Tibial nerve (tissue), 4 donors: ENCODE results near the gene PARD6B. TPM values are rescaled to one million over a fixed set of nuclear protein-coding genes. Genes with fewer than 3 reads are reported as not detected.
A peak's percentile ranks its signal among the peaks of the same experiment; 100 is the strongest.
"Not testable (repeated sequence)": the region's sequence is repeated elsewhere in the genome, so short reads cannot be mapped to it uniquely, and the experiment has no call there.

Experiments used
- DNase-seq, 2 donors: peaks; one replicate each; pipeline ENCODE4 v3.0.0-alpha.2; 2019; ENCODE audit warnings: low spot score in 2 of 2
- H3K27ac ChIP-seq, 4 donors: fragments of 200-600 bp; sonication (generic) in 3 of 4; one replicate each; pipeline ENCODE4 v1.5.1; 2017 to 2019; ENCODE audit warnings: mild to moderate bottlenecking in 1 of 4
- H3K27me3 ChIP-seq, 2 donors: fragments of 200-600 bp; sonication (generic) in 1 of 2; one replicate each; pipeline versions ENCODE4 v1.5.1 to v1.6.0; 2017 to 2019
- H3K36me3 ChIP-seq, 3 donors: fragments of 200-600 bp; sonication (generic); one replicate each; pipeline ENCODE4 v1.5.1; 2018 to 2019
- H3K4me1 ChIP-seq, 4 donors: fragments of 200-600 bp; sonication (generic) in 3 of 4; one replicate each; pipeline ENCODE4 v1.5.1; 2017 to 2019
- H3K4me3 ChIP-seq, 4 donors: fragments of 200-600 bp; sonication (generic) in 3 of 4; one replicate each; pipeline ENCODE4 v1.5.1; 2017 to 2019; ENCODE audit warnings: mild to moderate bottlenecking in 1 of 4, moderate library complexity in 1 of 4
- H3K9me3 ChIP-seq, 4 donors: fragments of 200-600 bp; sonication (generic) in 3 of 4; one replicate each; pipeline ENCODE4 v1.5.1; 2017 to 2019
- EP300 ChIP-seq, 2 donors: sonication (generic); formaldehyde crosslinking; IDR thresholded peaks; one replicate each; pipeline ENCODE4 v1.6.1; 2017; ENCODE audit warnings: antibody characterized with exemption in 2 of 2, mild to moderate bottlenecking in 1 of 2
- POLR2A ChIP-seq, 2 donors: fragments of 450-650 bp; IDR thresholded peaks; one replicate each; pipeline ENCODE4 v1.6.1; 2017; ENCODE audit warnings: antibody characterized with exemption in 2 of 2, mild to moderate bottlenecking in 2 of 2, moderate library complexity in 2 of 2
- WGBS, 2 donors: methylation state at CpG; one replicate each; pipeline ENCODE4 v1.1.5; 2018; 5-methylcytosine and 5-hydroxymethylcytosine counted together
- total RNA-seq, 4 donors: library from RNA; depleted of rRNA; stranded (reverse); fragments of >200 nt; gene quantifications; one replicate each; pipeline ENCODE4 v1.1.0, GENCODE V29; 2016
- TF ChIP-seq, protein P1 (sequence below), 5 experiments: fragments of 200-600 bp in 3 of 5; fragments of 450-650 bp in 2 of 5; sonication (generic) in 3 of 5; IDR thresholded peaks; one replicate each; pipeline ENCODE4 v1.5.1; 2016 to 2019; ENCODE audit warnings: antibody characterized with exemption in 5 of 5, mild to moderate bottlenecking in 3 of 5, moderate library complexity in 2 of 5

The PARD6B gene
- total RNA-seq, 4 donors from 2014 or later = 2.4 to 3.8 (median 3.5) TPM

- DNase-seq = peak in 1 of 2 donors; percentile 24
- Histone ChIP-seq H3K36me3 (no peaks in the 10 kb centered on the region), H3K4me3 (no peak overlapping the region), H3K27ac (peak overlapping the region; percentile 26 to 72 (median 47)), H3K27me3 (peaks cover 0 to 16% of the 10 kb centered on the region in 2 donors), H3K4me1 (peaks cover 0 to 24% (median 8%) of the 10 kb centered on the region in 4 donors), H3K9me3 (no peaks in the 10 kb centered on the region)
- TF ChIP-seq EP300 (IDR thresholded peaks at IDR 0.05) = peak in 1 of 2 donors; percentile 27
- TF ChIP-seq, protein P1, sequence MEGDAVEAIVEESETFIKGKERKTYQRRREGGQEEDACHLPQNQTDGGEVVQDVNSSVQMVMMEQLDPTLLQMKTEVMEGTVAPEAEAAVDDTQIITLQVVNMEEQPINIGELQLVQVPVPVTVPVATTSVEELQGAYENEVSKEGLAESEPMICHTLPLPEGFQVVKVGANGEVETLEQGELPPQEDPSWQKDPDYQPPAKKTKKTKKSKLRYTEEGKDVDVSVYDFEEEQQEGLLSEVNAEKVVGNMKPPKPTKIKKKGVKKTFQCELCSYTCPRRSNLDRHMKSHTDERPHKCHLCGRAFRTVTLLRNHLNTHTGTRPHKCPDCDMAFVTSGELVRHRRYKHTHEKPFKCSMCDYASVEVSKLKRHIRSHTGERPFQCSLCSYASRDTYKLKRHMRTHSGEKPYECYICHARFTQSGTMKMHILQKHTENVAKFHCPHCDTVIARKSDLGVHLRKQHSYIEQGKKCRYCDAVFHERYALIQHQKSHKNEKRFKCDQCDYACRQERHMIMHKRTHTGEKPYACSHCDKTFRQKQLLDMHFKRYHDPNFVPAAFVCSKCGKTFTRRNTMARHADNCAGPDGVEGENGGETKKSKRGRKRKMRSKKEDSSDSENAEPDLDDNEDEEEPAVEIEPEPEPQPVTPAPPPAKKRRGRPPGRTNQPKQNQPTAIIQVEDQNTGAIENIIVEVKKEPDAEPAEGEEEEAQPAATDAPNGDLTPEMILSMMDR (IDR thresholded peaks at IDR 0.05) = no peak
- 31 to 51% methylated on average over 9 of the region's 9 CpGs for WGBS, 2 donors
Observed at GRCh38 chr20:50695135-50695872, 36.1 kb upstream of the PARD6B start.

- not testable (repeated sequence) for H3K27ac ChIP-seq, H3K4me3 ChIP-seq, H3K36me3 ChIP-seq, H3K4me1 ChIP-seq, H3K9me3 ChIP-seq, DNase-seq, H3K27me3 ChIP-seq
- 96 to 97% methylated on average over 7 of the region's 7 CpGs for WGBS, 2 donors
Observed at GRCh38 chr20:50698255-50698654, 33.1 kb upstream of the PARD6B start.

DNA sequence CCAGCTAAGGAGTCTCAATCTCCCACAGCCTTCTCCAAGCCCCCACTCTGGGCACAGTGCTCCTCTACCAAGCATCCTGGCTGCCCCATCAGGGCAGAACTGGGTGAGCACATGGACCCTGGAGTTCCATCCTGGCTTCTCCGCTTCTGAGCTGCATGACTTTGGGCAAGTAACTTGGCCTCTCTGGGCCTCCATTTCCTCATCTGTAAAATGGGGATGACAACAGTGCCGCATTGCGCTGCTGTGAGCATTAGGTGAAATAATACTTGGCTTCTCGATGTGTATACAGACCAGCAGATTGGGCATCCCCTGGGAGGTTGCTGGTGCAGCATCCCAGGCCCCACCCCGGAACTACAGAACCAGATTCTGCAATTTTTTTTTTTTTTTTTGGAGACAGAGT, 31.7 kb upstream of the PARD6B start:
- 88 to 98% methylated on average over 5 of the region's 5 CpGs for WGBS, 2 donors
- Histone ChIP-seq H3K4me3 (no peak overlapping the region), H3K27ac (no peak overlapping the region)

GRCh38 chr20:50701041-50701963, 30.1 kb upstream of the PARD6B start:
- H3K27me3 ChIP-seq = no peaks in the 10 kb centered on the region
- no peak overlapping the region for H3K27ac ChIP-seq
- H3K9me3 ChIP-seq = no peaks in the 10 kb centered on the region
- H3K4me3 ChIP-seq = no peak overlapping the region
- H3K36me3 ChIP-seq = no peaks in the 10 kb centered on the region
- TF ChIP-seq POLR2A (IDR thresholded peaks at IDR 0.05) (no peak), EP300 (IDR thresholded peaks at IDR 0.05) (no peak)
- TF ChIP-seq, protein P1 (IDR thresholded peaks at IDR 0.05) = no peak
- DNase-seq = no peak
- WGBS, 2 donors = 71 to 74% methylated on average over 11 of the region's 11 CpGs
- no peaks in the 10 kb centered on the region for H3K4me1 ChIP-seq

More for the DNA sequence above, 31.7 kb upstream of the PARD6B start:
- Histone ChIP-seq H3K36me3 (no peaks in the 10 kb centered on the region), H3K4me1 (no peaks in the 10 kb centered on the region), H3K27me3 (no peaks in the 10 kb centered on the region), H3K9me3 (no peaks in the 10 kb centered on the region)
- TF ChIP-seq, protein P1 (IDR thresholded peaks at IDR 0.05) = no peak
- TF ChIP-seq POLR2A (IDR thresholded peaks at IDR 0.05) = no peak
- no peak for TF ChIP-seq EP300 (IDR thresholded peaks at IDR 0.05)
- DNase-seq = no peak

GRCh38 chr20:50703651-50704438, 27.5 kb upstream of the PARD6B start:
- H3K9me3 ChIP-seq, H3K4me1 ChIP-seq, H3K4me3 ChIP-seq, H3K36me3 ChIP-seq, H3K27ac ChIP-seq, H3K27me3 ChIP-seq, DNase-seq: not testable (repeated sequence)
- 91 to 99% methylated on average over 8 to 9 of the region's 9 CpGs for WGBS, 2 donors
